GM12873 (cell line): ENCODE results near the gene ASTN2.

ENCODE experiments used
- TF ChIP-seq, protein P1 (sequence below): IDR thresholded peaks from 2 replicates; pipeline ENCODE4 v1.5.1; 2012; ENCODE audit warnings: low read depth, mild to moderate bottlenecking, moderate library complexity, low read length, control low read depth; ENCODE audit not compliant: insufficient read depth; ENCODE audit errors: missing control alignments

Gene ASTN2

DNA sequence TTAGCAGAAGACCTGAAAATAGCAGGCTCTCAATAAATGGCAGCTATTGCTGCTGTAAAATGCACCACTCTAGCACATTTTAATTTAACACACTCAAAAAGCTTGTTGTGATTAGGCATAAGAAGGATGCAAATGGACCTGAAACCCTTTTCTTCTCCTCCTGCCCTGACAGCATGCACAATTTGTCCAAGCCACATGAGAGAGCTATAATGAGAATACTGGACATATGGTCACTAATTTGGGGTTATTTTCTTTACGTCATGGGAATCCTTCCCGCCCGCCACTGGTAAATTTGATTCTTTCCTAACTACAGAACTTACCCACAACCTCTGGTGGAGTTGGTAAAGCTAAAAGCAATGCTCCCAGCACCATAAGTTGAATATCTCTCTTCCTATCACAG, 665.7 kb downstream of the ASTN2 start:
- TF ChIP-seq, protein P1, sequence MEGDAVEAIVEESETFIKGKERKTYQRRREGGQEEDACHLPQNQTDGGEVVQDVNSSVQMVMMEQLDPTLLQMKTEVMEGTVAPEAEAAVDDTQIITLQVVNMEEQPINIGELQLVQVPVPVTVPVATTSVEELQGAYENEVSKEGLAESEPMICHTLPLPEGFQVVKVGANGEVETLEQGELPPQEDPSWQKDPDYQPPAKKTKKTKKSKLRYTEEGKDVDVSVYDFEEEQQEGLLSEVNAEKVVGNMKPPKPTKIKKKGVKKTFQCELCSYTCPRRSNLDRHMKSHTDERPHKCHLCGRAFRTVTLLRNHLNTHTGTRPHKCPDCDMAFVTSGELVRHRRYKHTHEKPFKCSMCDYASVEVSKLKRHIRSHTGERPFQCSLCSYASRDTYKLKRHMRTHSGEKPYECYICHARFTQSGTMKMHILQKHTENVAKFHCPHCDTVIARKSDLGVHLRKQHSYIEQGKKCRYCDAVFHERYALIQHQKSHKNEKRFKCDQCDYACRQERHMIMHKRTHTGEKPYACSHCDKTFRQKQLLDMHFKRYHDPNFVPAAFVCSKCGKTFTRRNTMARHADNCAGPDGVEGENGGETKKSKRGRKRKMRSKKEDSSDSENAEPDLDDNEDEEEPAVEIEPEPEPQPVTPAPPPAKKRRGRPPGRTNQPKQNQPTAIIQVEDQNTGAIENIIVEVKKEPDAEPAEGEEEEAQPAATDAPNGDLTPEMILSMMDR = no peak

DNA sequence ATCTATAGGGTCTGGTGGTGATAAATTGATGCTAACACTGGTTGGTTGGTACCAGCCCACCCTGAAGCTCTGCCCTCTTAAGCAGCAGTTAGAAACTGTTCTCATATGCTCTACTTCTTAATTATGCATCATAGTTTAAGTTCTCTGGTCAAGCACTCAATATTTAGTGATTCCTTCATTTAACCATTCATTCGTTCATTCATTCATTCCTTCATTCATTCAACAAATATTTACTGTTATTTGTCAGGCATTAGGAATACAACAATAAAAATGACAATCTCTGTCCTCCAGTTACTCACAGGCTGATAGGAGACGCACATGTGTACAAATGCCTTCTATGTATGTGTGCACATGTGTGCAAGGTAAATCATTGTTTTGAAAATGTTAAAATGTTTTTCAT, 673.1 kb downstream of the ASTN2 start:
- TF ChIP-seq, protein P1 = no peak

DNA sequence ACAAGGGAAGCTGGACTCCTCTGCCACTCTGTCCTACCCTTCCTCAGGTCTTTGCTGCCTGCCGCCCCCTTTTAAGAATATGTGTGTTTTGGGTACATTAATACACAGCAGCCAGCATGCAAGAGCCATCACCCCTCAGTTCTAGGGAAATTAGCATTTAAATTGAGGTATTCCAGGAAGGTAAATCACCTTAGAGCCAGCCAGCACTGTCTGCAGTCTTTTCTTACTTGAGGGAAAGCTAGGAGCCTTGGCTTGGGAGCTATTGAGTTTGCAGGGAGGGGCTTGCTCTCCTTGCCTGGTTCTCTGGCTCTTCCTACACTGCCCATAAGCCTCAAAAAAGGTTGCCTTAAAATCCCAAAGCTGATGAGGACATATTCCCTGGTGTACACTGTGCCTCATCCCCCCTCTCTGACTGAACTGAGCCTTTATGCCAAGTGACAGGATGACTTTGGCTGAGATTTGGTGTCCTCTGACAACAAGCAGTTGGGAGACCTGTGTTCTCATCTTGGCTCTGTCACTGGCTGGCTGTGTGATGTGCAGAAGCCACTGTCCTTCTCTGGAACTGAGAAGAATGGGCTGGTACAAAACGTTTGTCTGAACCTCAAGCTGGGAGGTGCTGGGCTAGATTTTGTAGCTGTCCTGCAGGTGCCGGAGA, 673.6 kb downstream of the ASTN2 start:
- TF ChIP-seq, protein P1 = no peak

- TF ChIP-seq, protein P1 = peak; percentile 99
Measured at GRCh38 chr9:116737152-116737546, 677.7 kb downstream of the ASTN2 start.

DNA sequence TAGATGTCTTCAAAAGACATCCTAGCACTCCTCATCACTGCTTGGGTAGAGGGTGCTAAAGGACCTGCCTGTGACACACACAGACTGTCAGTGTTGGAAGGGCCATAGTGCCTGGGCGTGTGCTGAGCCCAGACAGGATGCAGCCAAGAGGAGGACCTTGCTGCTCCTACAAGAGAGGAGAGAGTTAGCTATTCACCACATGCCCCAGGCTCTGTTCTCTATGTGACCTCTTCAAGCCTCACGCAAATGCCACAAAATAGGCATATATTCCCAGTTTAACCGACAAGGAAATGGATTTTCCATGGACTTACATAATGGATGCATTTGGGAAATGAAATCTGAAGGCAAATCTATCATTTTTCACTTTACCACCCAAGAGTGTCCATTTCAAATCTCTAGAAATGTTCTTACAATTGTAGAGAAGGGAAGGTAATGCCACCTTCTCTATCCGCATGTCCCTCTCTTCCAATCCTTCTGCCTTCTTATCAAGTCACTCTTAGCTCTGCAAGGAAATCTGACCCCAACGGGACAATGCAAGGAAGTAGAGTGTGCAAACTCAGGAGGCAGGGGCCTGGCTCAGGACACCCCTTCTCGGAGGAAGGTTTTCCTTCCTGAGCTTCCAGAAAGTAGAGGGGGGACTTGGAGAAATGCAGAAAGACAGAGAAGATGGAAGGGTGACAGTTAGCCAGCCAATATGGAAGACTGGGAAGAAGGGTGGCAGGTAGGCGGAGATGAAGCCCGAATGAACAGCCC, 678.3 kb downstream of the ASTN2 start:
- TF ChIP-seq, protein P1 = no peak

DNA sequence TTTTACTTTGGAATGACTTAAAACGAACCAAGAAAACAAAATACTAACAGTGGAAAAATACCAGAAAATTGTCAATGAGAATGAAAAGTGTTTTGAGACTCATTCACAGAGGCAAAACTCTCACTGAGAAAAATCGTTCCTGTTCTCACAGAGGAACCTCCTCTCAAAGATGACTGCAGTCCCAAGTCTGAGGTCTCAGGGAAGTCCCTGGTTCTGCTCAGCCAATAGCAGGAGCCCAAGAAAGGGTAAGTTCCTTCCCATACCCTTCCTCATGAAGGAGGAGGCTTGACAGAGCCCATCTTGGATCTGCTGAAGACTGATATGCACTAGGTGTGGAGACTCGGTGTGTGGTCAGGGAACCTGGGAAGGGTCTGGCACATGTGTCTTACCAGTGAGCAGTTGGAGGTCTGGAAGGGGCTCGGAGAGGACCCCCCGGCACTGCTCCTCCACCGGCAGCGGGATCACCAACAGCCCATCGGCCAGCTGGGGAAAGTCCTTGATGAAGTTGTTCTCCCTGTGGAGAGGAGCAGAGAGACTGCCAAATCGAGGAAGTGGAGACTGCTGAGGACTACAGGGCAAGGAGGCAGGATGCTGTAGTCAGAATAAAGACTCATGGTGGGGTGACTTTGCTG, 681.7 kb downstream of the ASTN2 start:
- TF ChIP-seq, protein P1 = no peak

DNA sequence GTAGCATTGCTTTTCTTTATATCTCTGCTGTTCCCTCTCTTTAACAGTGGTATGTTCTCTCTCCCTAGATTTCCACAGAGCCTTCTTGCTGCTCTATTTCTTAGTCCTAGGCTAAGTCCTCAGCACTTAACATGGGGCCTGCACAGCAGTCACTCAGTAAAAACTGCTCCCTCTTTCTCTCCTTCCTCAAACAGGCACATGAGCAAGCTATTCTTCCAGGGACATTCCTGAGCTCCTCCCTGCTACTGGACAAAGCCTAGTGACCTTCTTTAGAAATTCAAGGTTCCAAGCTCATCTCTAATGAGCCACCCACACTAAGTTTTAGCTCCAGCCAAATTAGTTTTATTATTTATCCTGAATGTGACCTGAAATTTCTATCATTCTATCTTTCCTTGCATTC, 688.3 kb downstream of the ASTN2 start:
- TF ChIP-seq, protein P1 = no peak
